Activated CD8-positive, alpha-beta memory T cell treated with anti-CD3 and anti-CD28 coated beads, Interleukin-2, amount 10 ng/mL, durations not matched to agents 7 days and 5 days (primary cell): ENCODE results near the gene NT5C3B. TPM values are rescaled to one million over a fixed set of nuclear protein-coding genes. Genes with fewer than 3 reads are reported as not detected.
A peak's percentile ranks its signal among the peaks of the same experiment; 100 is the strongest.
"Not testable (repeated sequence)": the region's sequence is repeated elsewhere in the genome, so short reads cannot be mapped to it uniquely, and the experiment has no call there.

Experiments
- ATAC-seq: fragments of 150-1000 bp; cut with Tn5 transposase; one replicate; pipeline ENCODE4 v1.10.0; 2021; ENCODE audit warnings: moderate library complexity
- CTCF ChIA-PET: fragments of 350-600 bp; sonication (Branson Sonifier 250); formaldehyde crosslinking; loops from one replicate; lab custom pipeline; 2021; ENCODE audit warnings: antibody characterized with exemption; lab: Charles Lee
- DNase-seq: peaks from one replicate; pipeline ENCODE4 v3.0.0-alpha.2; 2020
- H3K27ac Mint-ChIP-seq: one replicate; pipeline ENCODE4 v1.8.0; 2021; ENCODE audit warnings: mild to moderate bottlenecking, mixed read lengths
- H3K27me3 Mint-ChIP-seq: one replicate; pipeline ENCODE4 v1.8.0; 2021; ENCODE audit warnings: mixed read lengths
- H3K36me3 Mint-ChIP-seq: one replicate; pipeline ENCODE4 v1.8.0; 2021; ENCODE audit warnings: mild to moderate bottlenecking, mixed read lengths
- H3K4me1 Mint-ChIP-seq: one replicate; pipeline ENCODE4 v1.8.0; 2021; ENCODE audit warnings: mixed read lengths
- H3K4me3 Mint-ChIP-seq: one replicate; pipeline ENCODE4 v1.8.0; 2021; ENCODE audit warnings: mild to moderate bottlenecking, moderate library complexity, mixed read lengths
- H3K9me3 Mint-ChIP-seq: one replicate; pipeline ENCODE4 v1.8.0; 2022; ENCODE audit warnings: low read depth, mixed read lengths
- total RNA-seq, 2 experiments: library from RNA; stranded (reverse); gene quantifications; one replicate each; pipeline ENCODE4 v1.2.3, GENCODE V29; 2021

Gene NT5C3B
- total RNA-seq, 2 experiments from 2014 or later: 28.2 to 35.0 TPM

GRCh38 chr17:41864498-41864835 lies 28.4 kb upstream of the NT5C3B start:
- Mint-ChIP-seq H3K36me3 (peaks cover 18% of the 10 kb centered on the region), H3K27ac (no peak overlapping the region), H3K4me1 (peaks cover 30% of the 10 kb centered on the region), H3K27me3 (no peaks in the 10 kb centered on the region), H3K4me3 (no peak overlapping the region), H3K9me3 (no peaks in the 10 kb centered on the region)
- DNase-seq (no peak), ATAC-seq (no peak)
- CTCF ChIA-PET: interaction anchor here (0.7 to 2.7 kb wide), 13 partner anchors 10 to 202 kb away, joined by 3 to 7 read pairs (median 4); partner anchors contain the start of gene ACLY

DNA sequence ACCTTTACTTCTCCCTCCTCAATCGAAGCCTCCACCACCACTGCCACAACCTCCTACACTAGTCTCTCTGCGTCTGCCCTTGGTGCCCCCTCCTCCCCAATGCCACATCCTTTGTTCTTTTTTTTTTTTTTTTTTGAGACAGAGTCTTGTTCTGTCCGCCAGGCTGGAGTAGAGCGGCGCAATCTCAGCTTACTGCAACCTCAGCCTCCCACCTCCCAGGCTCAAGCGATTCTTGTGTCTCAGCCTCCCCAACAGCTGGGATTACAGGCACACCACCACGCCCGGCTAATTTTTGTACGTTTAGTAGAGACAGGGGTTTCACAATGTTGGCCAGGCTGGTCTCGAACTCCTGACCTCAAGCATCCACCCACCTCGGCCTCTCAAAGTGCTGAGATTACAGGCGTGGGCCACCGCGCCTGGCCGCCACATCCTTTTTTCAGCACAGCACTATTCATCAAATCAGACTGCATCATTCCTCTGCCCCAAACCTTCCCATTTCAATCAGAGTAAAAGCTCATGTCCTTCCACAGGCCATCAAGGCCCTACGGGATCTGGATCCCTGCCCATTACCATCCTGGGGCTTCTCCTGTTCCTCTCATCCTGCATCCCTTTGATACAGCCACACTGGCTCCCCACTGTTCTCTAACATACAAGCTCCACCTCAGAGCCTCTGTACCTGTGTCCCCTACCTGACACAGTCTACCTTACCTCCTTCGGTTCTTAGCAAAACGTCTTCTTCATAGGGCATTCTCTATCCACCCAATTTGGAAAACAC lies 27.2 kb upstream of the NT5C3B start:
- Mint-ChIP-seq H3K27ac (no peak overlapping the region), H3K27me3 (no peaks in the 10 kb centered on the region), H3K4me3 (no peak overlapping the region), H3K9me3 (no peaks in the 10 kb centered on the region), H3K4me1 (peaks cover 19% of the 10 kb centered on the region), H3K36me3 (peaks cover 11% of the 10 kb centered on the region)
- CTCF ChIA-PET: interaction anchor here (0.7 to 1.8 kb wide), 8 partner anchors 13 to 201 kb away, joined by 3 to 5 read pairs (median 4); partner anchors contain the start of genes ACLY and P3H4
- ATAC-seq (no peak), DNase-seq (peak; percentile 59)

DNA sequence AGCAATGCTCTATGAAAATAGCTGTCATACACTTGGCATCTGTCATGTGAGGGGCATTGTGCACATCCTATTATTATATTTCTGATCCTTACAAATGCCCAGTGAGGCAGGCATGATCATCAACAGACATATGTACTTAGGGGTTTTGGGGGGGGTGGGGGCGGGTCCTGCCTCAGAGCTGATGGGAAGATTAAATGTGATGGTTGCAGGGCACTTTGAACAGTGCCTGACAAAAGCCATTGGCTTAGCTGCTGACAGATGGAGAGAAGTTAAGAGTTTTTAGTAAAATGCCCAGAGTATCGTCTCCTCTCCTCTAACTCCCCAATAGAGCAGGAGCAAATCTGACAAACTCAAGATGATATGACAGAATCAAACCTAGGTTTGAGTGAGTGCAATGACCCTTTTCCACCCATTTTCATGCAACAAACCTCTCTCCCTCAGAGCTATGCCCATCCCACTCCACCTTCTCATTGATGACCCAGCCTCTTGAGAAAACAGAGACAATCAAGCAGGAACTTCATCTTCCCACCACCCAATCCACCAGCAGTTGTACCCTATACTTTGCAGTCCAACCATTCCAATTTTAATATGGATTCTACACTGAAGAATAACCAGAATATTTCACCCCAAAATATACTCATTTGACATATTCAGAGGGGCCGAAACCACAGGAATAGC lies 24.4 kb upstream of the NT5C3B start:
- peaks cover 1% of the 10 kb centered on the region for H3K36me3 Mint-ChIP-seq
- H3K27ac Mint-ChIP-seq: no peak overlapping the region
- H3K27me3 Mint-ChIP-seq: no peaks in the 10 kb centered on the region
- peaks cover 11% of the 10 kb centered on the region for H3K4me1 Mint-ChIP-seq
- no peak for ATAC-seq
- CTCF ChIA-PET: interaction anchor here (0.9 kb wide), 1 partner anchor 75 kb away, joined by 3 read pairs; no protein-coding TSS in a partner anchor
- no peaks in the 10 kb centered on the region for H3K9me3 Mint-ChIP-seq
- no peak for DNase-seq
- no peak overlapping the region for H3K4me3 Mint-ChIP-seq

GRCh38 chr17:41851382-41851781 lies 15.3 kb upstream of the NT5C3B start:
- H3K36me3 Mint-ChIP-seq: peaks cover 21% of the 10 kb centered on the region
- CTCF ChIA-PET: interaction anchor here (0.8 kb wide), 2 partner anchors 10 to 17 kb away, joined by 3 read pairs; no protein-coding TSS in a partner anchor
- not testable (repeated sequence) for H3K27me3 Mint-ChIP-seq, H3K4me1 Mint-ChIP-seq, H3K27ac Mint-ChIP-seq, H3K4me3 Mint-ChIP-seq, ATAC-seq, H3K9me3 Mint-ChIP-seq, DNase-seq

DNA sequence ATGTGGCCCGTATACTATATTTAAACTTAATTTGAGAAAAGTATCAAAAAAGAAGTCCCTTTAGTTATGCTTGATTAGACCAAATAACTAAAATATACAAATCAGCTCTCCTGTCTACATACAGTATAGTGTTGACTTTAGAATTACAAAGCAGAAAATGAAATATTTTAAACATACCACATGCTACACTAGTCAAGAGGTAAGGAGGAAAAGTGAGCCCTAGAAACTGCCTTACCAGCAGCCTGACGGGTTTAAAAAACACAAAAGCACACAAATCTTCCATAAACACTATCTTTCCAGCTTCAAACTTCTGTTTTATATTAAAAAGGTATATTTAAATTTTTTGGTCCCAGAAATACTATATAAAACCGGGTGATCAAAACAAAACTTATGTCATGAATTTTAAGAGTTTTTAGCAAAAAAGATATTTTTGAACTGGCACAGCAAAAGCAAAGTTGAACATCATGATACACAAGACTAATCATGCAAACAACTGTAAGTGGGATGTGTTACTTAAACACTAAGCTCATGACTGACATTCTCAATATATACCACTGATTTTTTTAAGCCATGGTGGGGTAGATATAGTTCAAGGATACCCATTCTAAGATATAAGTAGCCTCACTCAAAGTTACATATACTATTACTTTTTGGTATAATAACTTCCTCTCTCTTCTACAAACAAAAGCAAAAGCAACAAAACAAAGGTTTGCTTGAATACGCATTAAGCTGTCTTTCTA lies 13.4 kb upstream of the NT5C3B start:
- Mint-ChIP-seq H3K27ac (no peak overlapping the region), H3K4me1 (peaks cover 7% of the 10 kb centered on the region), H3K27me3 (no peaks in the 10 kb centered on the region), H3K4me3 (no peak overlapping the region), H3K36me3 (peaks cover 15% of the 10 kb centered on the region), H3K9me3 (no peaks in the 10 kb centered on the region)
- no peak for ATAC-seq
- DNase-seq: no peak
- CTCF ChIA-PET: interaction anchor here (0.9 to 1.1 kb wide), 4 partner anchors 13 to 49 kb away, joined by 3 to 4 read pairs (median 4); partner anchors contain the start of gene KLHL11

DNA sequence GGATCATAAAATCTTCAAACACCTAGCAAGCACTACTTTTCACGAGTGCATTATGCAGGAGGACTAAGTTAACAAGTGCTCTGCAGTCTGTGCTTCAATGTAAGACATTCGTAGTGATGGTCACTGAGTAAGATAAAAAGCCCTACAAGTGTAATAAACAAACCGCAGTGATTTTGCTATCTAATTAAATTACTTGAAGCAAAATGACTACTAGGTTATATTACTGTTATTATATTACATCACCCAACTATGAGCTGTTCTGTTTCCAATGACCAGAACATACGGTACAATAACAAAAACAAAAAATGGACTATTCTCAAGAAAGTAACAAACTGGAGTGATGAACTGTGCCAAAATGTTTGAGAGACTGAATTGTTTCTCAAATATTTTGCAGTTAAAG lies 12.8 kb upstream of the NT5C3B start:
- H3K36me3 Mint-ChIP-seq: peaks cover 8% of the 10 kb centered on the region
- no peak for ATAC-seq

DNA sequence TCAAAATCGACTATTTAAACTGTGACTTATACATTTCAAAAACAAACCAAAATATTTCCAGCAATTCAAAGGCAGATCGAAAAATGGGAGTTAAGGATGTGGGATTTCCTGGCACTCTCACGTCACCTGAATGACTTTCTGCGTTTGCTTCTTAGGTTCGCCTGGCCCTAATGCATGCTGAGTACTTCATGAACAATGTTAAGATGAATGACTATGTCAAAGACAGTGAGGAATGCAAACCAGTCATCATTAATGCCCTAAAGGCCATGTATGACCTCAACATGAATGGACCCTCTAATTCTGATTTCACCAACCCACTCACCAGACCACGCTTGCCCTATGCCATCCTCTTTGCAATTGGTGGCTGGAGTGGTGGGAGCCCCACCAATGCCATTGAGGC lies 8.9 kb upstream of the NT5C3B start:
- CTCF ChIA-PET: no interaction called here
- ATAC-seq (no peak), DNase-seq (no peak)
- Mint-ChIP-seq H3K9me3 (no peaks in the 10 kb centered on the region), H3K36me3 (peaks cover 2% of the 10 kb centered on the region), H3K27me3 (no peaks in the 10 kb centered on the region), H3K4me3 (no peak overlapping the region), H3K27ac (no peak overlapping the region), H3K4me1 (no peaks in the 10 kb centered on the region)

More for the DNA sequence above, 12.8 kb upstream of the NT5C3B start:
- Mint-ChIP-seq H3K4me3 (no peak overlapping the region), H3K4me1 (peaks cover 7% of the 10 kb centered on the region), H3K27ac (no peak overlapping the region), H3K9me3 (no peaks in the 10 kb centered on the region), H3K27me3 (no peaks in the 10 kb centered on the region)
- CTCF ChIA-PET: interaction anchor here (1.1 to 1.2 kb wide), 2 partner anchors 13 to 16 kb away, joined by 4 read pairs; partner anchors contain the start of gene KLHL11
- DNase-seq: no peak

DNA sequence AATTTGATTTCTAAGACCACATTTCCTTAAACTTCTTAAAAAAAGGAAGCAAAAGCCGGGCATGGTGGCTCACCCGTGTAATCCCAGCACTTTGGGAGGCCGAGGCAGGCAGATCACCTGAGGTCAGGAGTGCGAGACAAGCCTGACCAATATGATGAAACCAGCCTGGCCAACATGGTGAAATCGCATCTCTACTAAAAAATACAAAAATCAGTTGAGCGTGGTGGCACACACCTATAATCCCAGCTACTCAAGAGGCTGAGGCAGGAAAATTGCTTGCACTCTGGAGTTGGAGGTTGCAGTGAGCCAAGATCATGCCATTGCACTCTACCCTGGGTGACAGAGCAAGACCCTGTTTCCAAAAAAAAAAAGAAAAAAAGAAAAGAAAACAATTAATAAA lies 4.7 kb upstream of the NT5C3B start:
- not testable (repeated sequence) for H3K27me3 Mint-ChIP-seq

GRCh38 chr17:41839448-41839847 lies 3.4 kb upstream of the NT5C3B start:
- ATAC-seq, H3K27me3 Mint-ChIP-seq, H3K36me3 Mint-ChIP-seq, DNase-seq, H3K9me3 Mint-ChIP-seq, H3K27ac Mint-ChIP-seq, H3K4me3 Mint-ChIP-seq: not testable (repeated sequence)
- H3K4me1 Mint-ChIP-seq: peaks cover 15% of the 10 kb centered on the region
- CTCF ChIA-PET: interaction anchor here (1.1 kb wide), 1 partner anchor 17 kb away, joined by 3 read pairs; no protein-coding TSS in a partner anchor

More for the DNA sequence above, 4.7 kb upstream of the NT5C3B start:
- CTCF ChIA-PET: interaction anchor here (1.6 kb wide), 1 partner anchor 13 kb away, joined by 3 read pairs; no protein-coding TSS in a partner anchor
- H3K4me3 Mint-ChIP-seq, DNase-seq, H3K4me1 Mint-ChIP-seq, H3K9me3 Mint-ChIP-seq, H3K36me3 Mint-ChIP-seq, ATAC-seq, H3K27ac Mint-ChIP-seq: not testable (repeated sequence)

DNA sequence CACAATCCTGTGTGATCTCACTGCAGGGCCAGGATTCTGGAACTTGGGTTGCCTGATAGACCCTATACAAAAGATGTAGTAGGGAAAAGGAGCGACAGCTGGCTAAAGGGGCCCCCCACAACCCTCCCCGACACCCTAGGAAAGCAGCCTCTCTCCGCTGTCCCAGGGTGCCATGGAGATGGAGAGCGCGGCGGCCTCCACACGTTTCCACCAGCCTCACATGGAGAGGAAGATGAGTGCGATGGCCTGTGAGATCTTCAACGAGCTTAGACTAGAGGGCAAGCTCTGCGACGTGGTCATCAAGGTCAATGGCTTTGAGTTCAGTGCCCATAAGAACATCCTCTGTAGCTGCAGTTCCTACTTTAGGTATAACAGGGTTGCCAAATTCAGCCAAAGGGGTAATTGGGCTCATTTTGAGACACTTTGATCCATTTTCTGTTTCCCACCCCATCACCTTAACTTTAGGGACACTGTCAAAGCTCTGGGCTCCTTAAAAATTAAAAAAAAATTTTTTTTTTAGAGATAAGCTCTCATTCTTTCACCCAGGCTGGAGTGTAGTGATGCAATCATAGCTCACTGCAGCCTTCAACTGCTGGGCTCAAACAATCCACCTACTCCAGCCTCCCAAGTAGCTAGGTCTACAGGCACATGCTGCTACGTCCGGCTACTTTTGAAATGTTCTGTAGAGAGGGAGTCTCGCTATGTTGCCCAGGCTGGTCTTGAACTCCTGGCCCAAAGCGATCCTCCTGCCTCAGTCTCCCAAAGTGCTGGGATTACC lies 1.9 kb upstream of the NT5C3B start, which contains the start of gene KLHL10:
Gene KLHL10 (plus strand): TSS at position 65 of the 778 bp plus-strand sequence. CDS start 108 bp downstream, at position 173.
- no peak for ATAC-seq
- no peaks in the 10 kb centered on the region for H3K9me3 Mint-ChIP-seq
- DNase-seq: no peak
- peak within 1 kb of the TSS; percentile 77 for H3K4me3 Mint-ChIP-seq
- peaks cover 15% of the 10 kb centered on the region for H3K4me1 Mint-ChIP-seq
- peaks cover 5% of the 10 kb centered on the region for H3K27me3 Mint-ChIP-seq
- H3K27ac Mint-ChIP-seq: no peak within 1 kb of the TSS
- no peaks in the 10 kb centered on the region for H3K36me3 Mint-ChIP-seq
- CTCF ChIA-PET: interaction anchor here (0.9 to 1.7 kb wide), 4 partner anchors 27 to 189 kb away, joined by 3 to 4 read pairs (median 4); partner anchors contain the start of gene P3H4

DNA sequence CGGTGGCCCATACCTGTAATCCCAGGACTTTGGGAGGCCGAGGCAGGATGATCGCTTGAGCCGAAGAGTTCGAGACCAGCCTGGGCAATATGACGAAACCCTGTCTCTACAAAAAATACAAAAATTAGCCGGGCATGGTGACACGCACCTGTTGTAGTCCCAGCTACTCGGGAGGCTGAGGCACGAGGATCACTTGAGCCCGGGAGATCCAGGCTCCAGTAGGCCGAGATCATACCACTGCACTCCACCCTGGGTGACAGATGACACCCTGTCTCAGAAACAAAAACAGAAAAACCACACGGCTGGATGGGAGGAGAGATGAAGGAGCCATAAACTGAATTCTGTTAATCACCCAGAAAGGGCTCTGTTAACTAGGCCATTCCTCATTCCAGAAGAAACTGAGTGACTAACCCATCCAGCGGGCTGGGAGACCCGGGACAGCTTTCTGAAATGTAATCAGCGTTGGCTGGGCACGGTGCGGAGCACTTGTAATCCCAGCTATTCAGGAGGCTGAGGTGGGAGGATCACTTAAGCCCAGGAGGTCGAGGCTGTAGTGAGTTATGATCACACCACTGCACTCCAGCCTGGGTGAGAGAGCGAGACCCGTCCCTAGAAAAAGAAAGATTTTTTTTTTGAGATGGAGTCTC lies 641 bp upstream of the NT5C3B start:
- Mint-ChIP-seq H3K27ac (peak overlapping the region; percentile 64), H3K36me3 (peaks cover 5% of the 10 kb centered on the region), H3K4me3 (peak overlapping the region; percentile 77), H3K9me3 (no peaks in the 10 kb centered on the region), H3K27me3 (peaks cover 5% of the 10 kb centered on the region), H3K4me1 (peaks cover 15% of the 10 kb centered on the region)
- CTCF ChIA-PET: interaction anchor here (0.9 kb wide), 1 partner anchor 93 kb away, joined by 3 read pairs; the partner anchor contains the start of gene ODAD4
- no peak for ATAC-seq
- DNase-seq: no peak
